Thyroid gland (tissue), 4 donors: ENCODE results near the gene METTL25. TPM values are rescaled to one million over a fixed set of nuclear protein-coding genes. Genes with fewer than 3 reads are reported as not detected.

ENCODE experiments used
- DNase-seq, 2 donors: peaks; one replicate each; pipeline ENCODE4 v3.0.0-alpha.2; 2019
- H3K27ac ChIP-seq, 3 donors: fragments of 200-600 bp; sonication (generic); 1 replicate in 2 of 3; 2 replicates in 1 of 3; pipeline ENCODE4 v1.5.1; 2016 to 2019; ENCODE audit warnings: mild to moderate bottlenecking in 1 of 3, moderate library complexity in 1 of 3
- H3K27me3 ChIP-seq: fragments of 200-600 bp; sonication (generic); one replicate; pipeline ENCODE4 v1.5.1; 2019
- H3K36me3 ChIP-seq, 2 donors: fragments of 200-600 bp; sonication (generic); one replicate each; pipeline ENCODE4 v1.5.1; 2016 to 2019
- H3K4me1 ChIP-seq, 2 donors: fragments of 200-600 bp; sonication (generic); one replicate each; pipeline ENCODE4 v1.5.1; 2017 to 2019
- H3K4me3 ChIP-seq, 3 donors: fragments of 200-600 bp; sonication (generic); replicated peaks in 1 of 3; 1 replicate in 2 of 3; 2 replicates in 1 of 3; pipeline ENCODE4 v1.5.1; 2016; ENCODE audit warnings: mild to moderate bottlenecking in 1 of 3
- H3K9me3 ChIP-seq: fragments of 200-600 bp; sonication (generic); one replicate; pipeline ENCODE4 v1.5.1; 2017
- CTCF ChIP-seq, 6 experiments: fragments of 200-600 bp in 3 of 6; fragments of 450-650 bp in 3 of 6; sonication (generic) in 3 of 6; IDR thresholded peaks; one replicate each; pipeline ENCODE4 v1.5.1; 2016 to 2019; ENCODE audit warnings: antibody characterized with exemption in 6 of 6, mild to moderate bottlenecking in 2 of 6, inconsistent platforms in 1 of 6, moderate library complexity in 1 of 6
- POLR2A ChIP-seq, 2 donors: fragments of 450-650 bp; IDR thresholded peaks; one replicate each; pipeline ENCODE4 v1.6.1; 2017; ENCODE audit warnings: antibody characterized with exemption in 2 of 2, mild to moderate bottlenecking in 2 of 2, moderate library complexity in 1 of 2
- WGBS, 2 donors: methylation state at CpG; one replicate each; pipeline ENCODE4 v1.1.5; 2017; 5-methylcytosine and 5-hydroxymethylcytosine counted together
- intact Hi-C: fragments of 100-400 bp; cut with DNase I; formaldehyde crosslinking; loops from one replicate; pipeline ENCODE4 v1.15.1; 2023
- total RNA-seq, 4 donors: library from RNA; depleted of rRNA; stranded (reverse); fragments of >200 nt; gene quantifications; one replicate each; pipeline ENCODE4 v1.2.3, GENCODE V29; 2016

Gene METTL25
- total RNA-seq: 10 to 100 TPM; 40.2 to 58.4 (median 49.3) TPM

- peaks cover 23 to 31% of the 10 kb centered on the region in 2 donors for H3K4me1 ChIP-seq
- no peaks in the 10 kb centered on the region for H3K9me3 ChIP-seq
- H3K27ac ChIP-seq: peak within 1 kb of the TSS; percentile 92 to 99 (median 98)
- DNase-seq: peak; percentile 97
- H3K27me3 ChIP-seq: no peaks in the 10 kb centered on the region
- peak within 1 kb of the TSS; percentile 54 to 86 (median 66) for H3K4me3 ChIP-seq
- peaks cover 10 to 21% of the 10 kb centered on the region in 2 donors for H3K36me3 ChIP-seq
- intact Hi-C loops: no loop called here
- 0% methylated on average over 46 to 52 of the region's 61 CpGs for WGBS, 2 donors
- TF ChIP-seq CTCF (IDR thresholded peaks at IDR 0.05) (peak; percentile 88 to 100 (median 98)), POLR2A (IDR thresholded peaks at IDR 0.05) (peak in 1 of 2 donors; percentile 72)
Observed at GRCh38 chr12:82358200-82359114, at the start of gene METTL25, which contains the start of gene CCDC59. METTL25 (plus strand) TSS chr12:82358529; CDS start chr12:82358566, 37 bp downstream. CCDC59 (minus strand) TSS chr12:82358387; CDS start chr12:82358376, 11 bp downstream.

- TF ChIP-seq CTCF (IDR thresholded peaks at IDR 0.05) (no peak), POLR2A (IDR thresholded peaks at IDR 0.05) (no peak)
- H3K27me3 ChIP-seq: no peaks in the 10 kb centered on the region
- intact Hi-C loops: no loop called here
- DNase-seq: no peak
- H3K4me1 ChIP-seq: no peaks in the 10 kb centered on the region
- no peak overlapping the region for H3K27ac ChIP-seq
- WGBS, 2 donors: 48 to 52% methylated on average over 7 to 8 of the region's 8 CpGs
- no peaks in the 10 kb centered on the region for H3K9me3 ChIP-seq
- H3K36me3 ChIP-seq: no peaks in the 10 kb centered on the region
- no peak overlapping the region for H3K4me3 ChIP-seq
Observed at GRCh38 chr12:82314406-82314892, 43.9 kb upstream of the METTL25 start.

GRCh38 chr12:82319276-82319675, 39.1 kb upstream of the METTL25 start:
- no peaks in the 10 kb centered on the region for H3K36me3 ChIP-seq
- no peaks in the 10 kb centered on the region for H3K4me1 ChIP-seq
- H3K27me3 ChIP-seq: no peaks in the 10 kb centered on the region
- intact Hi-C loops: no loop called here
- no peaks in the 10 kb centered on the region for H3K9me3 ChIP-seq
- WGBS, 2 donors: 77 to 87% methylated on average over 1 of the region's 1 CpG
- no peak for DNase-seq
- no peak overlapping the region for H3K27ac ChIP-seq
- TF ChIP-seq CTCF (IDR thresholded peaks at IDR 0.05) (no peak), POLR2A (IDR thresholded peaks at IDR 0.05) (no peak)
- H3K4me3 ChIP-seq: no peak overlapping the region

- Histone ChIP-seq H3K4me3 (no peak overlapping the region), H3K27ac (no peak overlapping the region), H3K36me3 (no peaks in the 10 kb centered on the region), H3K4me1 (no peaks in the 10 kb centered on the region), H3K9me3 (no peaks in the 10 kb centered on the region), H3K27me3 (no peaks in the 10 kb centered on the region)
- intact Hi-C loops: loop anchor here (10.0 kb wide), 1 partner anchor 681 kb away; no protein-coding TSS in a partner anchor
- TF ChIP-seq POLR2A (IDR thresholded peaks at IDR 0.05): no peak
- no peak for TF ChIP-seq CTCF (IDR thresholded peaks at IDR 0.05)
- 77 to 78% methylated on average over 4 of the region's 4 CpGs for WGBS, 2 donors
- DNase-seq: no peak
Observed at GRCh38 chr12:82325540-82326336, 32.6 kb upstream of the METTL25 start.
